ENCODE measurements around the gene ARVCF. TPM values are rescaled to one million over a fixed set of nuclear protein-coding genes. Genes with fewer than 3 reads are reported as not detected.

ARVCF gene
- total and polyA plus RNA-seq, 2 of the 8 experiments (the other 6 are each of a cell fraction or from before 2014, with no cell fraction given): 31.0 to 43.2 TPM

- TF ChIP-seq CHD7 (IDR thresholded peaks at IDR 0.05; ENCODE audit: insufficient replicate concordance, low read length): no peak
Measured at GRCh38 chr22:20018001-20018400, 1.4 kb upstream of the ARVCF start (continued).
